ENCODE data around the gene OR51G2.

OR51G2 gene

GRCh38 chr11:4936745-4937144, 17.6 kb upstream of the OR51G2 start:
- in situ Hi-C loops (cut with HindIII; ENCODE audit: low pct_ligation_motif_present, low sequenced_read_pairs) = no loop called here

DNA sequence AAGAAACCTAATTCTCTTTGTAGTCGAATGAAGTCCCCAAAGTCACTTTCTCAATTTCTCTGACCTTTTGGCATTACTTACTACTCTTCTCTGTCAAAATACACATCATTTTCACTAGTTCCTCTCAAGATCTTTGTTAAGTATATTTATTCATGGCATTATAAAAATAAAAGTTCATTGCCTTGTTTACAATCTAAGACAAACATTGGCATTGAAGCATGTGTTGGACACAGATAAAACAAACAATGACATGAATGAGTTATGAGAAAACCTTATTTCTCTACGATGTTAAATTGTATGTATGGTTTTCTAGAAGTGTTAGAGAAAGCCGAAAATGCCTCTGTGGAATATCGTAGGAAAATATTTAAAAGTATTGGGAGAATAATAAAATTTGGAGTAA, 13.6 kb upstream of the OR51G2 start:
- no peak overlapping the region for H3K27ac ChIP-seq
- no peaks in the 10 kb centered on the region for H3K36me3 ChIP-seq (replicated peaks)
- TF ChIP-seq, protein P1, sequence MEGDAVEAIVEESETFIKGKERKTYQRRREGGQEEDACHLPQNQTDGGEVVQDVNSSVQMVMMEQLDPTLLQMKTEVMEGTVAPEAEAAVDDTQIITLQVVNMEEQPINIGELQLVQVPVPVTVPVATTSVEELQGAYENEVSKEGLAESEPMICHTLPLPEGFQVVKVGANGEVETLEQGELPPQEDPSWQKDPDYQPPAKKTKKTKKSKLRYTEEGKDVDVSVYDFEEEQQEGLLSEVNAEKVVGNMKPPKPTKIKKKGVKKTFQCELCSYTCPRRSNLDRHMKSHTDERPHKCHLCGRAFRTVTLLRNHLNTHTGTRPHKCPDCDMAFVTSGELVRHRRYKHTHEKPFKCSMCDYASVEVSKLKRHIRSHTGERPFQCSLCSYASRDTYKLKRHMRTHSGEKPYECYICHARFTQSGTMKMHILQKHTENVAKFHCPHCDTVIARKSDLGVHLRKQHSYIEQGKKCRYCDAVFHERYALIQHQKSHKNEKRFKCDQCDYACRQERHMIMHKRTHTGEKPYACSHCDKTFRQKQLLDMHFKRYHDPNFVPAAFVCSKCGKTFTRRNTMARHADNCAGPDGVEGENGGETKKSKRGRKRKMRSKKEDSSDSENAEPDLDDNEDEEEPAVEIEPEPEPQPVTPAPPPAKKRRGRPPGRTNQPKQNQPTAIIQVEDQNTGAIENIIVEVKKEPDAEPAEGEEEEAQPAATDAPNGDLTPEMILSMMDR (IDR thresholded peaks at IDR 0.05; ENCODE audit: low read depth, low read length, missing control alignments) = no peak
- H3K4me3 ChIP-seq (ENCODE audit: low read depth, low read length) = no peak overlapping the region
- H3K27me3 ChIP-seq (replicated peaks) = no peaks in the 10 kb centered on the region
- DNase-seq = no peak
- in situ Hi-C loops (cut with HindIII; ENCODE audit: low pct_ligation_motif_present, low sequenced_read_pairs) = no loop called here

More at GRCh38 chr11:4936745-4937144, 17.6 kb upstream of the OR51G2 start:
- no peak overlapping the region for H3K4me3 ChIP-seq (ENCODE audit: low read depth, low read length)
- TF ChIP-seq, protein P1 (IDR thresholded peaks at IDR 0.05; ENCODE audit: low read depth, low read length, missing control alignments) = no peak
- H3K27ac ChIP-seq = no peak overlapping the region
- no peak for DNase-seq
- H3K36me3 ChIP-seq (replicated peaks) = no peaks in the 10 kb centered on the region
- H3K27me3 ChIP-seq (replicated peaks) = no peaks in the 10 kb centered on the region

- H3K27ac ChIP-seq = no peak overlapping the region
- in situ Hi-C loops (cut with HindIII; ENCODE audit: low pct_ligation_motif_present, low sequenced_read_pairs) = no loop called here
- no peak overlapping the region for H3K4me3 ChIP-seq (ENCODE audit: low read depth, low read length)
- peak; percentile 16 for DNase-seq
- no peaks in the 10 kb centered on the region for H3K36me3 ChIP-seq (replicated peaks)
- H3K27me3 ChIP-seq (replicated peaks) = no peaks in the 10 kb centered on the region
- TF ChIP-seq, protein P1 (IDR thresholded peaks at IDR 0.05; ENCODE audit: low read depth, low read length, missing control alignments) = no peak
Measured at GRCh38 chr11:4926608-4927007, 7.5 kb upstream of the OR51G2 start.

DNA sequence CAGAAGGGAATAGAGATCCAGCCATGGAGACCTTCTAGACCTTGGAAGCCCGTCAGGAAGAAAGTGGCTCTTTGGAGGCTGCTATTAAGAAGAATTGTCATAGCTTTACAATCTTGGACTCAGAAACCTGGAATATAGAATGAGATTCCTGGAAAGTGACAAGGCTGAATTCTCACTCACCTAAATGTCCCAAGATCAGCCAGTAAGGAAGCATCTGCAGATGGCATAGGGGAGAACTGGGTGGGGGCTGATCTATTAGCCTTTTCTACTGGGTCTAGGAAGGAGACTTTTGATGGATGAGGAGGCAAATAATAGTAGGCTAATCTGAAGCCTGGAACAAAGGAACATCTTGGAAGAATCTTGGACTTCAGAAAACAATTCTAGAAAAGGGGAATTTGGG, 5.1 kb upstream of the OR51G2 start, which contains the start of gene OR51G1:
OR51G1 (minus strand) TSS at position 101 of the 400 bp plus-strand sequence; CDS start at position 101, 0 bp downstream.
- Histone ChIP-seq H3K27me3 (replicated peaks) (no peaks in the 10 kb centered on the region), H3K36me3 (replicated peaks) (no peaks in the 10 kb centered on the region), H3K4me3 (ENCODE audit: low read depth, low read length) (no peak within 1 kb of the TSS), H3K27ac (no peak within 1 kb of the TSS)
- no peak for DNase-seq
- TF ChIP-seq, protein P1 (IDR thresholded peaks at IDR 0.05; ENCODE audit: low read depth, low read length, missing control alignments) = no peak
- in situ Hi-C loops (cut with HindIII; ENCODE audit: low pct_ligation_motif_present, low sequenced_read_pairs) = no loop called here

- TF ChIP-seq, protein P1 (IDR thresholded peaks at IDR 0.05; ENCODE audit: low read depth, low read length, missing control alignments) = no peak
- no peak for DNase-seq
- no peak overlapping the region for H3K4me3 ChIP-seq (ENCODE audit: low read depth, low read length)
- H3K36me3 ChIP-seq (replicated peaks) = no peaks in the 10 kb centered on the region
- in situ Hi-C loops (cut with HindIII; ENCODE audit: low pct_ligation_motif_present, low sequenced_read_pairs) = no loop called here
- no peaks in the 10 kb centered on the region for H3K27me3 ChIP-seq (replicated peaks)
- no peak overlapping the region for H3K27ac ChIP-seq
Measured at GRCh38 chr11:4922304-4922703, 3.2 kb upstream of the OR51G2 start.

GRCh38 chr11:4921796-4922195, 2.6 kb upstream of the OR51G2 start:
- Histone ChIP-seq H3K27ac (no peak overlapping the region), H3K36me3 (replicated peaks) (no peaks in the 10 kb centered on the region), H3K27me3 (replicated peaks) (no peaks in the 10 kb centered on the region), H3K4me3 (ENCODE audit: low read depth, low read length) (no peak overlapping the region)
- TF ChIP-seq, protein P1 (IDR thresholded peaks at IDR 0.05; ENCODE audit: low read depth, low read length, missing control alignments) = no peak
- in situ Hi-C loops (cut with HindIII; ENCODE audit: low pct_ligation_motif_present, low sequenced_read_pairs) = no loop called here
- DNase-seq = no peak

Measured in brain microvascular endothelial cell (primary cell).